ENCODE results near the gene TMX2.

TMX2 gene

DNA sequence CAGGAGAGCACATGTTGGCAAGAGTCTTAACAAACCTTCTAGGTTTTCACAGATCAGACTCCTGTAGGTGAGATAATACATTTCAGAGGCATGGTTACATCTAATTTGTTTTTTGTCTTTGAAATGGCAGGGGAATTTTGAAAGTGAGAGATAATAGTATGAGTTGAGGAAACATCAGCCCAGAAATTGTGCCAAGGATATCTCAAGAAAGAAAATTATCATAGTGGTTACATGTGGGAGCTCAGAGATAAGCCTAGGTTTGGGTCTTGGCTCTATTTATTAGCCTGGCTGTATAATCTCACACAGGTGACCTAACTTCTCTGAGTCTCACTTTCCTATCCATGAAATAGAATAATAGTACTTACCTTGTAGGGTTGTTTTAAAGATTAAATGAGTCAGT, 38.8 kb downstream of the TMX2 start:
- 0 out of 2 replicates have a peak overlapping the region, but pooled peaks have one; percentile 25 for H3K27ac ChIP-seq
- TF ChIP-seq EZH2 (IDR thresholded peaks at IDR 0.05), result no peak
- no peak for TF ChIP-seq POLR2AphosphoS5 (IDR thresholded peaks at IDR 0.05; ENCODE audit: borderline replicate concordance, low read depth, low read length)
- TF ChIP-seq FOXP2 (optimal IDR thresholded peaks at IDR 0.05; ENCODE audit: control extremely low read depth, extremely low read length, insufficient read depth), result no peak

DNA sequence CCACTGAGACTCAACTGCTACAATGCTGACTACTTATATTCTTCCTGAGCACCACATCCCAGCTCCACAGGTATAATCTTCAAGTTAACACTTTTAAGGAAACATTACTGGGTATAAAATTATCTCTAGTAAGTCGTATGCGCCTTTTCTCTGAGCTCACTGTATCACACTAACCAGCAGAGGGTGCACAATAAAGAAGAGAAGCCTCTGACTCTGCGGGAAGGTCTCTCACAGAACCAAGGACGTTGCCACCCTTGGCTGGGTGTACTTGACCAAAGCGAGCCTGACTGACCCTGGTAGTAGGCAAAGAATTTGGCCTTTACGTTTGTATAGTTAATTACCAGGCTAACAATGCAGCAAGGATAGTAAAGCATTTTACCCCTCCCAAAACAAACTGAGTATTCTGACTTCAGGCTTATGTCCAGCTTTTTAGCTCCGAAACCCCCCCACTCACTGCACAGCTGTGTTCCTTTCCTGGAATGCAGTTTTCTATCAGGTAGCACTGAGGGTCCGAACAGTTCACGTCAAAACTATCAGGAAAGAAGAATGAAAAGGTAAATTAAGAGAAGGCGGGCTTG, 39.4 kb downstream of the TMX2 start, which contains the start of gene BTBD18:
BTBD18 (minus strand) TSS at position 144 of the 578 bp plus-strand sequence. CDS start 631 bp downstream, outside the sequence.
- H3K9ac ChIP-seq (ENCODE audit: insufficient read length), result no peak within 1 kb of the TSS
- DNase-seq (ENCODE audit: low read depth, low spot score), result no peak
- no peak within 1 kb of the TSS for H3K4me3 ChIP-seq
- no peaks in the 10 kb centered on the region for H3K36me3 ChIP-seq (ENCODE audit: insufficient read depth, low read length)
- H3K27ac ChIP-seq, result 0 out of 2 replicates have a peak within 1 kb of the TSS, but pooled peaks have one; percentile 25
- TF ChIP-seq POLR2AphosphoS5 (IDR thresholded peaks at IDR 0.05; ENCODE audit: borderline replicate concordance, low read depth, low read length), result 0 out of 2 replicates have a peak, but pooled peaks have one; percentile 17
- TF ChIP-seq EZH2 (IDR thresholded peaks at IDR 0.05), result no peak
- H3K9me3 ChIP-seq (ENCODE audit: low read depth, low read length), result no peaks in the 10 kb centered on the region

More for the DNA sequence above, 38.8 kb downstream of the TMX2 start:
- no peak overlapping the region for H3K9ac ChIP-seq (ENCODE audit: insufficient read length)
- no peak for DNase-seq (ENCODE audit: low read depth, low spot score)
- H3K9me3 ChIP-seq (ENCODE audit: low read depth, low read length), result no peaks in the 10 kb centered on the region
- no peaks in the 10 kb centered on the region for H3K36me3 ChIP-seq (ENCODE audit: insufficient read depth, low read length)
- H3K4me3 ChIP-seq, result no peak overlapping the region

DNA sequence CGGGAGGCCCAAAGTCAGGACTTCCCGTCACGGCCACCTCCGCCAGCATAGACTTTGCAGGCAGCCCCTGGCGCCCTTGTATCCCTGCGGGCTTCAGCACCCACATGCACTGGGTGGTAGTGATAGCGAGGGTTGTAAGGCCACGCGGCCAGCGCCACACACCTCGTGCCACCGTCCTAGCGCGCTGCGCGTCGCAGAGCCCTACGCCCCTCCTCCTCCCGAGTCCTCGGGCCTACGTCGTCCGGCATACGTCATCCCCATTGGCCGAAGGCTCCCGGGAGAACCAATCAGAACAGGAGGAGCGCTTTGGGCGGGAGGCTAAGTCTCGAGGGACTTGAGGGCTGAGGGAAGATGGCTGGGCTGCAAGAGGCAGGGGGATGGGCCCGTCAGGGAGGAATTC, 40.6 kb downstream of the TMX2 start:
- H3K9me3 ChIP-seq (ENCODE audit: low read depth, low read length), result no peaks in the 10 kb centered on the region
- H3K27ac ChIP-seq, result no peak overlapping the region
- H3K36me3 ChIP-seq (ENCODE audit: insufficient read depth, low read length), result no peaks in the 10 kb centered on the region
- H3K9ac ChIP-seq (ENCODE audit: insufficient read length), result no peak overlapping the region
- H3K4me3 ChIP-seq, result no peak overlapping the region
- DNase-seq (ENCODE audit: low read depth, low spot score), result no peak
- no peak for TF ChIP-seq FOXP2 (optimal IDR thresholded peaks at IDR 0.05; ENCODE audit: control extremely low read depth, extremely low read length, insufficient read depth)
- TF ChIP-seq POLR2AphosphoS5 (IDR thresholded peaks at IDR 0.05; ENCODE audit: borderline replicate concordance, low read depth, low read length), result no peak
- TF ChIP-seq EZH2 (IDR thresholded peaks at IDR 0.05), result no peak

DNA sequence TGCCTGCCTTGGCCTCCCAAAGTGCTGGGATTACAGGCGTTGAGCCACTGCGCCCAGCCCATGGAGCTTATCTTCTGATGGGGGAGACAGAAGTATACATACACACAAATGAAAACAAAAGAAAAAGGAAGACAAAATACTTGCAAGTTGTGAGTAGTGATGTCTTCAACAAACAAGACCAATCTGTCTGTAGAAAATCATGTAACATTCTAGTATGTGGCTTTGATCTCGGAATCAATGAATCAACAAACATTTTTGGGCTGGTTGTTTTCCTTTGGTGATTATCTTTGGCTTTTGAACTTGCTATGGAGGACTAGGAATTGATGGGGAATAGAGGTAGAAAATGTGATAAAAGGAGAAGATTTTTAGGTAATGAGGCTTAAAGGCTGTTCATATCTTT, 45.8 kb downstream of the TMX2 start:
- no peak overlapping the region for H3K9ac ChIP-seq (ENCODE audit: insufficient read length)
- no peak for DNase-seq (ENCODE audit: low read depth, low spot score)
- H3K4me3 ChIP-seq, result no peak overlapping the region
- no peak overlapping the region for H3K27ac ChIP-seq
- no peaks in the 10 kb centered on the region for H3K36me3 ChIP-seq (ENCODE audit: insufficient read depth, low read length)
- H3K9me3 ChIP-seq (ENCODE audit: low read depth, low read length), result no peaks in the 10 kb centered on the region
- no peak for TF ChIP-seq FOXP2 (optimal IDR thresholded peaks at IDR 0.05; ENCODE audit: control extremely low read depth, extremely low read length, insufficient read depth)
- TF ChIP-seq EZH2 (IDR thresholded peaks at IDR 0.05), result no peak
- no peak for TF ChIP-seq POLR2AphosphoS5 (IDR thresholded peaks at IDR 0.05; ENCODE audit: borderline replicate concordance, low read depth, low read length)

DNA sequence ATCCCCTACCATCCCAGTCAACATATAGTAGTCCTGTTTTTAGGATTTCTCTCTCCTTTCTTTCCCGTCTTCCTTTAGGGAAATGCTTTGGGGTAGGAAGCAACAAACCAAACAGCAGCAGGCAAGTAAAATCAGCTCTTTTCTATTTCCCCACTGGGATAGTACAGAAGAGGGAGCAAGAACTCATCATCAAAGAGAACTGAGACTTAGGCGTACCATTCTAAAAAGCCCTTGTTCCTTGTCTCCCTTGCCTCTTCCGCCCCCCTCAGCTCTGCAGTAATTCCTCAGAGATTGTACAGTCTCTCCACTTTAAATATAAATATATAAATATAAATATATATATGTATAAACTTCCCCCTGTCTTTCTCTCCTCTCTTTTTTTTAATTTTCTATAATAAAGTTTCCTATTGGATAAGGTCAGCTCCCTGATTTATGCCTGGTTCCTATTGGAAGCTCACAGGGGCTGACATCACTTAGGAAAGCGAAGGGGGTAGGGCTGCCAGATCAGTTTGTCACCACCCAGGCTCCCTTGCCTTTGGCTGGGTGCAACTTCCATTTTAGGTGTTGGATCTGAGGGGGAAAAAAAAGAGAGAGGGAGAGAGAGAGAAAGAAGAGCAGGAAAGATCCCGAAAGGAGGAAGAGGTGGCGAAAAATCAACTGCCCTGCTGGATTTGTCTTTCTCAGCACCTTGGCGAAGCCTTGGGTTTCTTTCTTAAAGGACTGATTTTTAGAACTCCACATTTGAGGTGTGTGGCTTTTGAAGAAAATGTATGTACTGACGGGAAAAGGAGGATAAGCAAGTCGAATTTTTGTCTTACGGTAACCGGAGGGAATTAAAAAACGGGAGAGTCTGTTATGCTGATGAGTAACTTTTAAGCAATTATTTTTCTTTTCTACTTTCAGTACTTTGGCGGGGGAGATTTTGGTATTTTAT, 49.2 kb downstream of the TMX2 start, which contains the start of gene CTNND1:
CTNND1 (plus strand) TSS at position 502 of the 934 bp plus-strand sequence. CDS start 29,677 bp downstream, outside the sequence.
- peak within 1 kb of the TSS; percentile 99 for H3K9ac ChIP-seq (ENCODE audit: insufficient read length)
- peaks cover 3% of the 10 kb centered on the region; the same call in 1 of the 2 replicates for H3K36me3 ChIP-seq (ENCODE audit: insufficient read depth, low read length)
- peak within 1 kb of the TSS; percentile 96 for H3K27ac ChIP-seq
- peak within 1 kb of the TSS; percentile 95 for H3K4me3 ChIP-seq
- TF ChIP-seq POLR2AphosphoS5 (IDR thresholded peaks at IDR 0.05; ENCODE audit: borderline replicate concordance, low read depth, low read length) (peak; percentile 93), FOXP2 (optimal IDR thresholded peaks at IDR 0.05; ENCODE audit: control extremely low read depth, extremely low read length, insufficient read depth) (no peak), EZH2 (IDR thresholded peaks at IDR 0.05) (no peak)
- H3K9me3 ChIP-seq (ENCODE audit: low read depth, low read length), result no peaks in the 10 kb centered on the region
- DNase-seq (ENCODE audit: low read depth, low spot score), result peak; percentile 93

DNA sequence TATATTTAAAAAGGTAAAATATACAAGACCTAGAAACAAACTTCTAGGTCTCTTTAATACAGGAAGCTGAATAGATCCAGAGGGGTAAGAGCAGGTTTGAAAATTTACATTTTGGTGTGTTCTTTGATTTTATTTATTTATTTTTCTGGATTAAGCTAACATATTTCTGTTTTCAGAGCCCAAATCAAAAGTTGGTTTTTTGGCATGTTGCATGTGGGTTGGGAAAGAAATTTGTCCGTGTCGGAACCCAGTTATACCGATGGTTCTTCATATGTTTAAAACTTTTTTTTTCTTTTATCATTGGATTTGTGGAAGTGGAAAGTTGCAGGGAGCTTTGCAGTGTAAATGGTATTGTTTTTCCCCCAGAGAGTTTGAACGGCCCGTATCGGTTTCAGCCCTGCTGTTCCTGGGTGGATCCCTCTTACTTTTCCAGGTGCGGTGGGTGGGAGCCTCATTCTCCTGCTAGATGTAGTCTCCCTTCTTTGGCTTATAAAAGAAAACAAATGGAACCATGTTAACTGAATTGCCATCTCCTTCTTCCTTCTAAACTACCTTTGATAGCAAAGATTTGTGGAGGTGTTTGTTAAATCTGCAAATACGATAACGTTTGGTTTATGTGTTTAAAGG, 50.0 kb downstream of the TMX2 start:
- H3K36me3 ChIP-seq (ENCODE audit: insufficient read depth, low read length), result peaks cover 11% of the 10 kb centered on the region; the same call in 1 of the 2 replicates
- H3K4me3 ChIP-seq, result peak overlapping the region; percentile 95
- no peak for DNase-seq (ENCODE audit: low read depth, low spot score)
- H3K9ac ChIP-seq (ENCODE audit: insufficient read length), result peak overlapping the region; percentile 99
- peak overlapping the region; percentile 96 for H3K27ac ChIP-seq
- no peak for TF ChIP-seq FOXP2 (optimal IDR thresholded peaks at IDR 0.05; ENCODE audit: control extremely low read depth, extremely low read length, insufficient read depth)
- no peaks in the 10 kb centered on the region for H3K9me3 ChIP-seq (ENCODE audit: low read depth, low read length)

DNA sequence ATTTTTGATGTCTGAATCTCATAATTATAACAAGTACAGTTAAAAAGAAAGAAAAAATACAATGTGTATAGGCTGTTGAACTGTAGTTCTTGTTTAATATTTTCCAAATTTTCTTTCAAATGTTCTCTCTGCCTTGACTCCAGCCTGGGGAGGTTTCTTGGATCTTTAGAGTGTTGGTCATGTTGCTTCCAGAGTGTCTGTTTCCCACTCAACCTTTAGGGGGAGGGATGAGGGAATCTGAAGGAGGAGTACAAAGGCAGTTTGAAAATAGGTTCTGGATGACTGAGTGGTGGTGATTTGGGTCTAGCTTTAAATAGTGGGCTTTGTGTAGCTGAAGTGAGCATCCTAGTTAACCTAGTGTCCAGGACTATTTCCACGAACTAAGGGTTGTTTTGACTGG, 51.2 kb downstream of the TMX2 start:
- no peak for TF ChIP-seq FOXP2 (optimal IDR thresholded peaks at IDR 0.05; ENCODE audit: control extremely low read depth, extremely low read length, insufficient read depth)
- TF ChIP-seq EZH2 (IDR thresholded peaks at IDR 0.05), result no peak
- no peak for TF ChIP-seq POLR2AphosphoS5 (IDR thresholded peaks at IDR 0.05; ENCODE audit: borderline replicate concordance, low read depth, low read length)
- DNase-seq (ENCODE audit: low read depth, low spot score), result no peak
- peak overlapping the region; percentile 95 for H3K4me3 ChIP-seq
- peak overlapping the region; percentile 99 for H3K9ac ChIP-seq (ENCODE audit: insufficient read length)
- H3K9me3 ChIP-seq (ENCODE audit: low read depth, low read length), result no peaks in the 10 kb centered on the region
- H3K36me3 ChIP-seq (ENCODE audit: insufficient read depth, low read length), result peaks cover 14% of the 10 kb centered on the region; the same call in 1 of the 2 replicates
- H3K27ac ChIP-seq, result peak overlapping the region; percentile 40; the same call in 1 of the 2 replicates

DNA sequence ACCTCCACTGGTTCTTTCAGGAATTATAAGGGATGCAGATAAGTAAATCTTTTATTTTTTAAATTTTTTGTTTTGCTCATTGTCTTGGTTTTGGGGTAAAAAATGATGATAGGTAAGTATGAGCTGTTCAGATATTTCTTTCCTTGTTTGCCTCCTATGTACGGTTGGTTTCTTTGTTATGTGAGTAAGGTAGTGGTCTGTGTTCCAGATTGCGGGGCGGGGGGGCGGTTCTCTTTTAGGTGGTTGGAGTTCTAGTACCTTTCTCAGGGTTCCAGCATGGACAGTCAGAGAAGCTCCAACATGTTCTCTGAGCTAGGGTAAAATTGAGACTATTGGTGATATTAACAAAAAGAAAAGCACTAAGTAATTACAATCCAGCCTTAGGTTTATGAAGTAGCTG, 51.6 kb downstream of the TMX2 start:
- peak overlapping the region; percentile 95 for H3K4me3 ChIP-seq
- H3K36me3 ChIP-seq (ENCODE audit: insufficient read depth, low read length), result peaks cover 14% of the 10 kb centered on the region; the same call in 1 of the 2 replicates
- no peaks in the 10 kb centered on the region for H3K9me3 ChIP-seq (ENCODE audit: low read depth, low read length)
- TF ChIP-seq FOXP2 (optimal IDR thresholded peaks at IDR 0.05; ENCODE audit: control extremely low read depth, extremely low read length, insufficient read depth) (no peak), POLR2AphosphoS5 (IDR thresholded peaks at IDR 0.05; ENCODE audit: borderline replicate concordance, low read depth, low read length) (no peak), EZH2 (IDR thresholded peaks at IDR 0.05) (no peak)
- H3K27ac ChIP-seq, result no peak overlapping the region
- DNase-seq (ENCODE audit: low read depth, low spot score), result no peak
- peak overlapping the region; percentile 99 for H3K9ac ChIP-seq (ENCODE audit: insufficient read length)
